ENCODE data around the gene TMBIM6.

DNA sequence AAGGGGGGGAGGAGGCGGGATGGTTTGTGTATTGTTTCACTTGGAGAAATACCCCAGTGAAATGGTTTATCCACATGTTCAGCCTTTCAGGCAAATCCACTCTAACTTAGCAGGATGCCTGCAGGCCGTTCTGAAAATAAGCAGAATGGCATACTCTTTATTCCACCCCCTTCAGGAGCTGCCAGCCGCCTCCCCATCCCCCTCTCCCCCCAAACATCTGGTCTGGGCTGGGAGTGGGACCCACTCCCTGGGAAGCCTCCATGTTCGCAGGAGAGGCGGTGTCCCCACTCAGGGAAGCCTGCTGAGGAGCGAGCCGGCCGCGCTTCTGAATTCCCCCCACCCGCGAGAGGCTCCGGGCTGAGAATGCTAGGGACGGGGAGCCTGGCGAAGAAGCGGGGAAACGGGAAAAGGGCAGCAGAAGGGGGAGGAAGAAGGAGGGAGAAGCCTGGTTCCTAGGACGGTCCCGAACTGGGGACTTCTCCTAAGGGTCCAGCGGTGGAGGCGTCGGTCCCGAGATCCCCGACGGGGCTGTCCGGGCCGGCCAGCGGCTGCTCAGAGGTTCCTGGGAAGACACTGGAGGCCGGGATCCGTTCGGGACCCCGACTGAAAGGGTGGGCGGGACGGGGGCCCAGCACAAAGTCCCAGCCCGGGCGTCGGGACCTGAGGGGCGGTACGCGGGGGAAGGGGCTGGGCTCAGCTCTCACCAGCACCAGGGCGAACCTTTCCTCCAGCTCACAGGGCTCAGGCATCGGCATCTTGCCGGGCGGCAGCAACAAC is 34.8 kb upstream of the TMBIM6 start:
- TF ChIP-seq, protein P1, sequence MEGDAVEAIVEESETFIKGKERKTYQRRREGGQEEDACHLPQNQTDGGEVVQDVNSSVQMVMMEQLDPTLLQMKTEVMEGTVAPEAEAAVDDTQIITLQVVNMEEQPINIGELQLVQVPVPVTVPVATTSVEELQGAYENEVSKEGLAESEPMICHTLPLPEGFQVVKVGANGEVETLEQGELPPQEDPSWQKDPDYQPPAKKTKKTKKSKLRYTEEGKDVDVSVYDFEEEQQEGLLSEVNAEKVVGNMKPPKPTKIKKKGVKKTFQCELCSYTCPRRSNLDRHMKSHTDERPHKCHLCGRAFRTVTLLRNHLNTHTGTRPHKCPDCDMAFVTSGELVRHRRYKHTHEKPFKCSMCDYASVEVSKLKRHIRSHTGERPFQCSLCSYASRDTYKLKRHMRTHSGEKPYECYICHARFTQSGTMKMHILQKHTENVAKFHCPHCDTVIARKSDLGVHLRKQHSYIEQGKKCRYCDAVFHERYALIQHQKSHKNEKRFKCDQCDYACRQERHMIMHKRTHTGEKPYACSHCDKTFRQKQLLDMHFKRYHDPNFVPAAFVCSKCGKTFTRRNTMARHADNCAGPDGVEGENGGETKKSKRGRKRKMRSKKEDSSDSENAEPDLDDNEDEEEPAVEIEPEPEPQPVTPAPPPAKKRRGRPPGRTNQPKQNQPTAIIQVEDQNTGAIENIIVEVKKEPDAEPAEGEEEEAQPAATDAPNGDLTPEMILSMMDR (conservative IDR thresholded peaks at IDR 0.05; ENCODE audit: low read length): no peak
- TF ChIP-seq EZH2phosphoT487 (IDR thresholded peaks at IDR 0.05; ENCODE audit: borderline replicate concordance, low read depth, low read length): no peak

Data from OCI-LY7 (cell line).